Measurements from ENCODE around the gene ERI3.

ERI3 gene

GRCh38 chr1:44354840-44355581 lies at the start of gene ERI3:
Gene ERI3 (minus strand): TSS chr1:44355257. CDS start chr1:44355026, 231 bp downstream.
- DNase-seq, result peak; percentile 98
- in situ Hi-C loops (cut with MboI; ENCODE audit: low pct_unique_long_range_greater_than_20kb, low sequenced_read_pairs), result no loop called here

DNA sequence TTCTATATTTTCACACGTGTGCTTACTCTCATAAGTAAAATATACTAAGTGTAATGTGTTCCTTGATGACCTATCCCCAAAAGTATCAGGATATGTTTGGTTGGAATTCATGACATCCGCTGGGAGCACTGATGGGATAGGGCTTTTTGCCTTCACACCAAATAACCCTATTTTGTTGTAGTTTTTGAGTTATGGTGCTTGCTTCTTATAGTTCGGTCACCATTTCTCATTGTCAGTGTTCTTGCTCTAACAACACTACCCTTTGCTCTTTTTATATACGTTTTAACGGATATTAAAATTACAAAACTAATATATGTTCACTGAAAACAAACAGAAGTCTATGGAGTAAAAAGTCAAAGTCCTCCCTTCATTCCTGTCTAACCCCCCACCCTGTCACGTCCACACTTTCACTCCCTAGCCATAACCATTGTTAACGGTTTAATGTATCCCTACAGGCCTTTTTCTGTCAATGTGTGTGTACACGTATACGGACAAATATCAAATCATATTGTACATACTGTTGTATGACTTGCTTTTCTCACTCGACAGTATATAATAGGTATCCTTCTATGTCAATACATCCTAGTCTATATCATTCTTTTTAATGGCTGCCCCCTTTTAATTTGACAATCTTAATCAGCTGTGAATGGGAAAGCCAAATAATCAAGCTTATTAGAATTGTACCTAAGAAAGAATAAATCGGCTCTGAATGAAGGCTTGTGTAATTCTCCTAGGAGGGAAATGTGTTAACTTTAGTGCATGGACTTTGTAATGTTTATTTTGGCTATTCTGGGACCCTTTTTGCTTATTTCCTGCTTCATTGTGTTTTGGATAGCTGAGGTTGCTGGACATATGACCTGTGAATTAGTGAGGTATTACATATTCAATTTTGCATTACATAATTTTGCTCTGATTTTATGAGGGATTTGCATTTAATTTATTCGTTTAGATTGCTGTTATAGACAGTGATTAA lies 46.5 kb upstream of the ERI3 start:
- no peak for DNase-seq
- in situ Hi-C loops (cut with MboI; ENCODE audit: low pct_unique_long_range_greater_than_20kb, low sequenced_read_pairs), result no loop called here

- in situ Hi-C loops (cut with MboI; ENCODE audit: low pct_unique_long_range_greater_than_20kb, low sequenced_read_pairs), result loop anchor here (25.0 kb wide), 1 partner anchor 197 kb away; no protein-coding TSS in a partner anchor
- DNase-seq, result no peak
These were observed 35.2 kb upstream of the ERI3 start for GRCh38 chr1:44390277-44390676.

GRCh38 chr1:44389437-44389836 lies 34.4 kb upstream of the ERI3 start:
- in situ Hi-C loops (cut with MboI; ENCODE audit: low pct_unique_long_range_greater_than_20kb, low sequenced_read_pairs), result loop anchor here (25.0 kb wide), 1 partner anchor 198 kb away; no protein-coding TSS in a partner anchor
- peak; percentile 12 for DNase-seq

DNA sequence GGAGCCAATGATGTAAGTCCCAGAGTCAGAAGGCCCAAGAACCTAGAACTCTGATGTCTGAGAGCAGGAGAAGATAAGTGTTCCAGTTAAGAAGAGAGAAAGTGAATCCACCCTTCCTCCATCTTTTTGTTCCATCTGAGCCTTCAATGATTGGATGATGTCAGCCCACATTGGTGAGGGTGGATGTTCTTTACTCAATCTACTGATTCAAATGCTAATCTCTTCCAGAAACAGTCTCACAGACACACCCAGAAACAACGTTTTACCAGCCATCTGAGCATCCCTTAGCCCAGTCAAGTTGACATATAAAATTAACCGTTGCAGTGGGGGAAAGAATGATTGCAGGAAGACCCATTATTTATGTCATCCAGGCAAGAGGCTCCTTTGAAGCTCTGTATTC lies 33.5 kb upstream of the ERI3 start:
- no peak for DNase-seq
- in situ Hi-C loops (cut with MboI; ENCODE audit: low pct_unique_long_range_greater_than_20kb, low sequenced_read_pairs), result loop anchor here (25.0 kb wide), 1 partner anchor 199 kb away; no protein-coding TSS in a partner anchor

GRCh38 chr1:44380666-44381177 lies 25.7 kb upstream of the ERI3 start:
- DNase-seq, result no peak
- in situ Hi-C loops (cut with MboI; ENCODE audit: low pct_unique_long_range_greater_than_20kb, low sequenced_read_pairs), result loop anchor here (25.0 kb wide), 1 partner anchor 207 kb away; no protein-coding TSS in a partner anchor

DNA sequence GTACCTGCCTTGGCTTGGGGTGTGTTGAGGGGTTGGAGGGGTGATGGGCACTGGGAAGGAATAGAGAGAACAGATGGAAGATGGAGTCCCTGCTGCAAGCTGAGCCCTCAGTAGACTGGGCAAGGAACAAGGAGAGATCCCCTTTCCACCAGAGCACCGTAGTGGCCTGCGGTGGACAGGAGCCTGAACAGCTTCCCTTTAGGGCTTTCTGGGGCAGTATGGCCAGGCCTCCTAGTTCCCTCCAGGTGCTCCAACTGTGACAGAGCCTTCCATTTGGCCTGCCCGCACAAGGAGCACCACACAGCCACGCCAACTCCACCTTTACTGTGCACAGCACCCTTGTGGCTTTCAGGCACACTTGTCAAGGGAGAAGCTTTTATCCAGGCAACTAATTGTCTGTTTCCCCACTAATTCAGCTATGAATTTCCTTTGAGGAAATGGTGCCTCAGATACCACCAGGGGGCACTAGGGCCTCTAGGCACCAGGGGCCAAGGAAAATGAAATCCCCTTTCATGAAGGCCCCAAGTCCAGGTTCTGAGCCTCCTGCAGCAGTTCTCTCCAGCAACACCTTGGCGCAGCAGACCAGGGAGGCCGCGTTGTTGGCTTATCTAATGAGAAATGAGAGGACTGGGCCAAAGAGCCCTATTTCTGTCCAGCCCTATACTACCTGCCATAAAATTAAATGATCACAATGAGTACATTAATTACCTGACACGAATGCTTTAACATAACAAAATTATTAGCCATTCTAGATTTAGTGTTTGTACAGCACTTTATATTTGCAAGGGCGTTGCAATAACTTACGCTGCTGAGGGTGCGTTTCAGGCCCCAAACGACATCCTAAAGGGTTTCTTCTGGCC lies 23.1 kb upstream of the ERI3 start:
- in situ Hi-C loops (cut with MboI; ENCODE audit: low pct_unique_long_range_greater_than_20kb, low sequenced_read_pairs), result loop anchor here (25.0 kb wide), 1 partner anchor 209 kb away; no protein-coding TSS in a partner anchor
- DNase-seq, result peak; percentile 73

GRCh38 chr1:44375547-44375946 lies 20.5 kb upstream of the ERI3 start:
- DNase-seq, result no peak
- in situ Hi-C loops (cut with MboI; ENCODE audit: low pct_unique_long_range_greater_than_20kb, low sequenced_read_pairs), result loop anchor here (25.0 kb wide), 1 partner anchor 212 kb away; no protein-coding TSS in a partner anchor

DNA sequence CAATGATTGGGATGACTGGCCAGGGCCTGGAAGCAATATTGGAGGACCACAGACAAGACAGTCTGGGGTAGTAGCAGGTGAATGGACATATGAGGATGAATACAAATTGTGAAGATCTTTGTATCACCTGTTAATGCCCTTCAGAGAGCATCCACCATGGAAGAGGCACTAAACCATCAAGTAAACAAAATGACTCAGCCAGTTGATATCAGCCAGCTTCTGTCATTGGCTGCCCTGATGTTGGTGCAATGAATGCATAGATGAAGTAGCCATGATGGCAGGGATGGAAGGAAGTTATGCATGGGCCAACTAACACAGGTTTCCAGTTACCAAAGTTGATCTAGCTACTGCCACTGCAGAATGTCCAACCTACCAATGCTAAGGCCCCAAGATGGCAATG lies 16.1 kb upstream of the ERI3 start:
- in situ Hi-C loops (cut with MboI; ENCODE audit: low pct_unique_long_range_greater_than_20kb, low sequenced_read_pairs), result no loop called here
- no peak for DNase-seq

- in situ Hi-C loops (cut with MboI; ENCODE audit: low pct_unique_long_range_greater_than_20kb, low sequenced_read_pairs), result no loop called here
- DNase-seq, result no peak
These were observed 13.6 kb upstream of the ERI3 start for GRCh38 chr1:44368471-44369151.

- DNase-seq, result no peak
- in situ Hi-C loops (cut with MboI; ENCODE audit: low pct_unique_long_range_greater_than_20kb, low sequenced_read_pairs), result no loop called here
These were observed 12.9 kb upstream of the ERI3 start for GRCh38 chr1:44367944-44368343.

- DNase-seq, result no peak
- in situ Hi-C loops (cut with MboI; ENCODE audit: low pct_unique_long_range_greater_than_20kb, low sequenced_read_pairs), result no loop called here
These were observed 11.4 kb upstream of the ERI3 start for GRCh38 chr1:44366371-44366975.

DNA sequence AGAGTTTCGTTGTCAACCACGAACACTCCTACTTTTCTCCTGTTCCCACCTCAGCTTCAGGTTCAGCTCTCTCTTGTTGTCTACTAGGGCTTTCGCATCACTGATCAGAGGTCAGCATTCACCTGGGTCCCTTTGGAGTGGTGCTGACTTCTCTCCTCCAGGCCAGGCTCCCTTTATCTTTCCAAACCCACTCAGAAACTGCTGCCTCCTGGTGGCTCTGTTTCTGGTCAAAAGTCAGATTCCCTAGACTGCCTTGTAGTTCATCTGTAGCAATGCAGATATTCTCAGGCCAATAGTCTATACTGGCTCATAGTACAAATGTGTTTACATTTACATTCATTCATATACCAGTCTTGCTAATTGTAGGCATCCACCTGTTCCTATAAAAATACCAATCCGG lies 6.4 kb upstream of the ERI3 start:
- DNase-seq, result no peak
- in situ Hi-C loops (cut with MboI; ENCODE audit: low pct_unique_long_range_greater_than_20kb, low sequenced_read_pairs), result no loop called here

DNA sequence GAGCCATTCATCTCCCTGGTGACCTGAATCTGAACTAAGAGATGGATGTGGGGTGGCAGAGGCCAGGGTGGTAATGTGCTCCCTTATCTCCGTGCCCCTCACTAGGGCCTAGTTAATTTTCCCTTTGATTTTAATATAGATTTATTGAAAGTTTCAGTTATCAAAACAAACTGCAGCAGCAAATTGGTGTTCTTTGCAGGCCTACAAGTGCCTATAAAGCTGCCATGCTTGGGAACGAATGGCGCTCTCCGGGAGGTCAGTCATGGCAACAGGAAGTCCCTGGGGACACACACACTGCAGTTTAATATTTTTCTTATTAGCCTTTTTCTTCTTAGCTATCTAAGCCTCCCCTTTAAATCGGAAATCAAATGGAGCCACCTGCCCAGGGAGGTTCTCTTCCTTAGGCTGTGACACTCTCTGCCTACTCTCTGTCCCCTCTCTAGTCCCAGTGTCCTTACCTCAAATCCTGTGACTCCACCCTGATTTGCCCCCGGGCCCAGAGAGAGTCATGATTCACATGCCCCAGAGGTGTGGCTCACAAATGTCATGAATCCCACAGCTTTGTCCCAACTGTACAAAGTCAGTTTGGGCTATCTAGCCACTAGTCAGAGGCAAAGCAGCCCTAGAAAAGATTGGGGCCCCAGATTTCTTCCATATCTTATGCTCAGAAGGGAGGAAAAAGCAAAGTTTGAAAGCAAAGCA lies 4.3 kb upstream of the ERI3 start:
- in situ Hi-C loops (cut with MboI; ENCODE audit: low pct_unique_long_range_greater_than_20kb, low sequenced_read_pairs), result no loop called here
- no peak for DNase-seq

- in situ Hi-C loops (cut with MboI; ENCODE audit: low pct_unique_long_range_greater_than_20kb, low sequenced_read_pairs), result no loop called here
- DNase-seq, result no peak
These were observed 2.7 kb upstream of the ERI3 start for GRCh38 chr1:44357710-44358109.

- no peak for DNase-seq
- in situ Hi-C loops (cut with MboI; ENCODE audit: low pct_unique_long_range_greater_than_20kb, low sequenced_read_pairs), result no loop called here
These were observed 687 bp upstream of the ERI3 start for GRCh38 chr1:44355582-44356305.

Measured in KBM-7 (cell line).